Measurements from ENCODE around the gene SSMEM1. TPM values are rescaled to one million over a fixed set of nuclear protein-coding genes. Genes with fewer than 3 reads are reported as not detected.
"Not testable (repeated sequence)": the region's sequence is repeated elsewhere in the genome, so short reads cannot be mapped to it uniquely, and the experiment has no call there.

The SSMEM1 gene
- total RNA-seq, 4 donors from 2014 or later: not detected

GRCh38 chr7:130219871-130220270, 12.2 kb downstream of the SSMEM1 start:
- Histone ChIP-seq H3K4me3 (no peak overlapping the region), H3K9me3 (no peaks in the 10 kb centered on the region), H3K27me3 (no peaks in the 10 kb centered on the region), H3K27ac (no peak overlapping the region), H3K36me3 (no peaks in the 10 kb centered on the region), H3K4me1 (no peaks in the 10 kb centered on the region)
- TF ChIP-seq POLR2A (IDR thresholded peaks at IDR 0.05): no peak
- TF ChIP-seq, protein P1, sequence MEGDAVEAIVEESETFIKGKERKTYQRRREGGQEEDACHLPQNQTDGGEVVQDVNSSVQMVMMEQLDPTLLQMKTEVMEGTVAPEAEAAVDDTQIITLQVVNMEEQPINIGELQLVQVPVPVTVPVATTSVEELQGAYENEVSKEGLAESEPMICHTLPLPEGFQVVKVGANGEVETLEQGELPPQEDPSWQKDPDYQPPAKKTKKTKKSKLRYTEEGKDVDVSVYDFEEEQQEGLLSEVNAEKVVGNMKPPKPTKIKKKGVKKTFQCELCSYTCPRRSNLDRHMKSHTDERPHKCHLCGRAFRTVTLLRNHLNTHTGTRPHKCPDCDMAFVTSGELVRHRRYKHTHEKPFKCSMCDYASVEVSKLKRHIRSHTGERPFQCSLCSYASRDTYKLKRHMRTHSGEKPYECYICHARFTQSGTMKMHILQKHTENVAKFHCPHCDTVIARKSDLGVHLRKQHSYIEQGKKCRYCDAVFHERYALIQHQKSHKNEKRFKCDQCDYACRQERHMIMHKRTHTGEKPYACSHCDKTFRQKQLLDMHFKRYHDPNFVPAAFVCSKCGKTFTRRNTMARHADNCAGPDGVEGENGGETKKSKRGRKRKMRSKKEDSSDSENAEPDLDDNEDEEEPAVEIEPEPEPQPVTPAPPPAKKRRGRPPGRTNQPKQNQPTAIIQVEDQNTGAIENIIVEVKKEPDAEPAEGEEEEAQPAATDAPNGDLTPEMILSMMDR (IDR thresholded peaks at IDR 0.05): no peak
- WGBS, 2 donors: 96 to 97% methylated on average over 9 of the region's 9 CpGs
- DNase-seq (ENCODE audit: low spot score in 2 of 2): no peak

DNA sequence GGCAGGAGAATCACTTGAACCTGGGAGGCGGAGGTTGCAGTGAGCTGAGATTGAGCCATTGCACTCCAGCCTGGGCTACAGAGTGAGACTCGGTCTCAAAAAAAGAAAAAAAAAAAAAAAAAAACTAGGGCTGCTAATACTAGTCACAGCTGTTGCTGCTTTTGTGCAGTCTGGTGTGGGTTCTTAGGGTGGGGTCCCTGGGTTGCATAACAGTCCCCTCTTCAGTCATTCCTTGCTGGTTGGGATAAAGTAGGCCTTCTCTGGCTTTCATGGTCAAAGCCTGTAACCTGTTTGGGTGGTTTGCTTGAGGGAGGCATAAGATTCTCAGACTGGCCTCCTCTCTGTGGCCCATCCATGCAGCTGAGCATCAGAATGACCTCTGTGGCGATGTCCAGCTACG, 14.1 kb downstream of the SSMEM1 start:
- 91 to 98% methylated on average over 4 of the region's 4 CpGs for WGBS, 2 donors
- H3K27me3 ChIP-seq: no peaks in the 10 kb centered on the region
- H3K4me3 ChIP-seq: no peak overlapping the region
- TF ChIP-seq EP300 (IDR thresholded peaks at IDR 0.05): no peak
- no peak for DNase-seq (ENCODE audit: low spot score in 2 of 2)
- no peaks in the 10 kb centered on the region for H3K4me1 ChIP-seq
- H3K9me3 ChIP-seq: no peaks in the 10 kb centered on the region
- H3K27ac ChIP-seq: no peak overlapping the region
- H3K36me3 ChIP-seq: no peaks in the 10 kb centered on the region

- Histone ChIP-seq H3K27me3 (no peaks in the 10 kb centered on the region), H3K4me3 (no peak overlapping the region), H3K36me3 (no peaks in the 10 kb centered on the region), H3K4me1 (peaks cover 0 to 8% (median 0%) of the 10 kb centered on the region in 4 donors), H3K27ac (no peak overlapping the region), H3K9me3 (no peaks in the 10 kb centered on the region)
- TF ChIP-seq EP300 (IDR thresholded peaks at IDR 0.05): no peak
- TF ChIP-seq, protein P1 (IDR thresholded peaks at IDR 0.05): no peak
- no peak for DNase-seq (ENCODE audit: low spot score in 2 of 2)
- WGBS, 2 donors: 47 to 86% methylated on average over 1 of the region's 1 CpG
Measured at GRCh38 chr7:130223646-130224045, 16.0 kb downstream of the SSMEM1 start.

DNA sequence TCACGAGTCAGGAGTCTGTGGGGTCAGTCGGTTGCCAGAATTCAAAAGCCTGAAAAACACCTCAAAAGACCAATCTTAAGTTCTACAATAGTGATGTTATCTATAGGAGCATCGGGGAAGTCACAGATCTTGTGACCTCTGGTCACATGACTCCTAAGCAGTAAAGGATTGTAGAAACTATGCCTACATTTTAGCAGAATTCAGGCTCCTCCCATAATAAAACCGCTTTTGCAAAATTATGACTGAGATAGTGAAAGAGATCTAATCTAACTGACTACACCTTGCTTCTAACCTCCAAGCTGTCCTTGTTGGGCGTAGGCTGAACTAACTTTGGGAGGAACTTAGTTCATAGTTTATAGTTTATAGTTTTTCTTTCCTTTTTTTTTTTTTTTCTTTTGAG, 16.6 kb downstream of the SSMEM1 start:
- no peaks in the 10 kb centered on the region for H3K27me3 ChIP-seq
- WGBS, 2 donors: 90% methylated on average over 5 of the region's 5 CpGs

DNA sequence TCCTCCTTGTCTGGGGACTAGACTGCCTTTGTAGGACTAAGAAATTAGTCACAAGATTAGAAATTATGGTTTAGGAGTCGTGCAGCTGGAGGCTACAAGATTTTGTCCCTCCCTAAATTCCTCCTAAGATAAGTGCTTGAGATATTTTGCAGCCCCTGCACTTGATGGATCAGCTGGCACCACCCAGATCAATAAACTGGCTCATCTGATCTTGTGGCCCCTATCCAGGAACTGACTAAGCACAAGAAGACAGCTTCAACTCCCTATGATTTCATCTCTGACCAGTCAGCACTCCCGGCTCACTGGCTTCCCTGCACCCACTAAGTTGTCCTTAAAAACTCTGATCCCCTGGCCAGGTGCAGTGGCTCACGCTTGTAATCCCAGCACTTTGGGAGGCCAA, 17.3 kb downstream of the SSMEM1 start:
- not testable (repeated sequence) for H3K36me3 ChIP-seq; H3K9me3 ChIP-seq; H3K27ac ChIP-seq; H3K4me3 ChIP-seq; DNase-seq (ENCODE audit: low spot score in 2 of 2); H3K27me3 ChIP-seq
- peaks cover 0 to 11% (median 0%) of the 10 kb centered on the region in 4 donors for H3K4me1 ChIP-seq
- WGBS, 2 donors: 55 to 62% methylated on average over 3 of the region's 3 CpGs

More for the DNA sequence above, 16.6 kb downstream of the SSMEM1 start:
- no peaks in the 10 kb centered on the region for H3K9me3 ChIP-seq
- peaks cover 0 to 11% (median 0%) of the 10 kb centered on the region in 4 donors for H3K4me1 ChIP-seq
- DNase-seq (ENCODE audit: low spot score in 2 of 2): no peak
- no peaks in the 10 kb centered on the region for H3K36me3 ChIP-seq
- TF ChIP-seq, protein P1 (IDR thresholded peaks at IDR 0.05): no peak
- no peak for TF ChIP-seq EP300 (IDR thresholded peaks at IDR 0.05)
- TF ChIP-seq POLR2A (IDR thresholded peaks at IDR 0.05): no peak
- H3K4me3 ChIP-seq: no peak overlapping the region
- H3K27ac ChIP-seq: no peak overlapping the region

DNA sequence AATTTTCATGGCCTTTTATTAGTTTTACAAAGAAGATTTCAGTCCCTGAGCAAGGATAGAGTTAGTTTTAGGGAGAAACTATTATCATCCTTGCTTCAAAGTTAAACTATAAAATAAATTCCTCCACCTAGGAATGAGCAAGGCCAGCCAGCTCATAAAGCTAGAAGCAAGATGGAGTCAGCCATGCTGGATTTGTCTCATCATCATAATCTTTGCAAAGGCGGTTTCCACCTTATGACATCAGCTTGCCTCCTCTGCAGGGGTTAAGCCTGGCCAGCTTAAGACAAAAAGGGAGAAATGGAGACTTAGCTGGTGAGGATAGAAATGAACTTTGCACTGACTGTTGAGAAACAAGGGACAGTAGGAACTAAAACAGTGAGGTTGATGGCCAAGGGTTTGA, 18.7 kb downstream of the SSMEM1 start:
- DNase-seq (ENCODE audit: low spot score in 2 of 2): no peak
- Histone ChIP-seq H3K36me3 (no peaks in the 10 kb centered on the region), H3K9me3 (no peaks in the 10 kb centered on the region), H3K27ac (no peak overlapping the region), H3K4me3 (no peak overlapping the region), H3K27me3 (no peaks in the 10 kb centered on the region), H3K4me1 (peaks cover 0 to 11% (median 0%) of the 10 kb centered on the region in 4 donors)
- TF ChIP-seq, protein P1 (IDR thresholded peaks at IDR 0.05): no peak
- no peak for TF ChIP-seq EP300 (IDR thresholded peaks at IDR 0.05)
- no peak for TF ChIP-seq POLR2A (IDR thresholded peaks at IDR 0.05)
- WGBS, 2 donors: 93 to 100% methylated on average over 1 of the region's 1 CpG
